T-helper 2 cell treated with Interferon-gamma antibody and Interleukin-4, amounts not matched to agents 100 ng/mL and 5 ng/mL, for 36 hours (primary cell): ENCODE data around the gene CDC25B. TPM values are rescaled to one million over a fixed set of nuclear protein-coding genes. Genes with fewer than 3 reads are reported as not detected.

Experiments used
- intact Hi-C: fragments of 100-400 bp; cut with micrococcal nuclease; formaldehyde crosslinking; loops from one replicate; pipeline ENCODE4 v1.15.1; 2023
- total RNA-seq: library from RNA; stranded (reverse); gene quantifications from 2 replicates; pipeline ENCODE4 v1.2.3, GENCODE V29; 2022

CDC25B gene
- total RNA-seq, 1 donor from 2014 or later, result 404 TPM

- intact Hi-C loops, result no loop called here
Measured at GRCh38 chr20:3801846-3802245, 5.7 kb downstream of the CDC25B start.

- intact Hi-C loops, result no loop called here
Measured at GRCh38 chr20:3802524-3803239, 6.6 kb downstream of the CDC25B start.

GRCh38 chr20:3803289-3803688 lies 7.2 kb downstream of the CDC25B start:
- intact Hi-C loops, result no loop called here

- intact Hi-C loops, result no loop called here
Measured at GRCh38 chr20:3803854-3804253, 7.7 kb downstream of the CDC25B start.

DNA sequence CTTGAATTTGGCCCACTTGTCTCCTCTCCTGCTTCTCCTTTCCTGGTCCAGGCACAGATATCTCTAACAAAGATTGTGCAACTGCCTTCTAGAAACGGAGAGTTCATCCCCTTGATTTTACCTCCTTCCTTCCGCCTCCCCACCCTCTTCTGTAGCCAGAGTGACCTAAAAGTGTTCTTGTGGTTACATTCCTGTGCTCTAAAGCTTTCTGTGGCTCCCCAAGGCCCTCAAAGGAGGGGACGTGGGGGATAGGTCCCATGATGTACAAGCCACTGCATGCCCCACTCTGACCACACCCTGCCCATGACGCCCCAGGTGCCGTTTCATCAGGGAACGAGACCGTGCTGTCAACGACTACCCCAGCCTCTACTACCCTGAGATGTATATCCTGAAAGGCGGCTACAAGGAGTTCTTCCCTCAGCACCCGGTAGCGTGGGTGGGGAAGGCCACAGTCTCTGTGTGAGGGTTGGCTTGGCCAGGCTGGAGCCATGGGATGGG lies 8.2 kb downstream of the CDC25B start:
- intact Hi-C loops, result no loop called here

GRCh38 chr20:3804781-3805180 lies 8.7 kb downstream of the CDC25B start:
- intact Hi-C loops, result no loop called here

DNA sequence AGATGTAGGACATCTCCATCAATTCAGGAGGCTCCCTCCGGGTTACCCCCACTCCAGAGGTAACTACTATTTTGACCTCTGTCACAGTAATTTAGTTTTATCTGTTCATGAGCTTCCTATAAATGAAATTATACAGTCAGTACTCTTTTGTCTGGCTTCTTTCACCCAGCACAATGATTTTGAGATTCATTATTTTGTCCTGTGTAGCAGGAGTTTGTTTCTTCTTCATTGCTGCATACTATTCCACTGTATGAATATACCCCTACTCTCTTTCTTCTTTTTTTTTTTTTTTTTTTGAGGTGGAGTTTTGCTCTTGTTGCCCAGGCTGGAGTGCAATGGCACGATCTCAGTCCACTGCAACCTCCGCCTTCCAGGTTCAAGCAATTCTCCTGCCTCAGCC lies 12.4 kb downstream of the CDC25B start:
- intact Hi-C loops, result no loop called here

DNA sequence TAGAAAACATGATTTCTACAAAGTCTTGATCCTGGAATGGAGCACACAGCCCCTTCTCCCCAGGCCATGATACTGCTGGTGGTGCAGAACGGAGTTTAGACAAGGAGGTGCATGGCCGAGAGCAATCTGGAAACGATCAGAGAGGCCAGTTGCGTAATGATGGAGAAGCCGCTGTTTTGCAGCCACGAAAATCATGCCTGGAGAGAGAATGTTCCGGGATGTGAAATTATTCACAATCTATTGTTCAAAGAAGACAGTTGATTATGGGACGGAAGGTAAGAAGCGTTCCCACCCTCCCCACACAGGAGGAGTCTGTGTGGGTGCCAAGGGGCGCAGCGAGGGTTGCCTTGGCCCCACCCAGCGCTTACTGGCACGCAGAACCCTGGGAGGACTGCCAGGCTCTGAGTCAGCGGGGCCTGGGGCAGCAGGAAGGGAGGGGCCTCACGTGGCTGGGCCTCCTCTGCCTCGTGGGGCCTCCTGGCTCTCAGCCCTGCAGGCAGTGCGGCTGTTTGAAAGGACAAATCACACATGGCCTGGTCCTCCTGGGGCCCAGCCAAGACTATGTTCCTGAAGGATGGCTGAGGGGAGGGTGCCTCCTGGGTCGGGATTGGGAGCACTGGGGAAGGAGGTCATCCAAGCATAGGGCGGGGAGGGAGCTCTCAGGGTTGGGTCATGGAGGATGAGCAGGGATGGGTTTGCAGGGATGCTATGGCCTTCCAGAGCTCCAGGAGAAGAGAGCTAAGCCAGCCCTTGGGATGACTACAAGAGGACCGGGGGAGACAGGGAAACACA lies 15.6 kb downstream of the CDC25B start:
- intact Hi-C loops, result loop anchor here (1.0 to 10.0 kb wide), 5 partner anchors 9 to 407 kb away; partner anchors contain the start of genes AP5S1 and DNAAF9

DNA sequence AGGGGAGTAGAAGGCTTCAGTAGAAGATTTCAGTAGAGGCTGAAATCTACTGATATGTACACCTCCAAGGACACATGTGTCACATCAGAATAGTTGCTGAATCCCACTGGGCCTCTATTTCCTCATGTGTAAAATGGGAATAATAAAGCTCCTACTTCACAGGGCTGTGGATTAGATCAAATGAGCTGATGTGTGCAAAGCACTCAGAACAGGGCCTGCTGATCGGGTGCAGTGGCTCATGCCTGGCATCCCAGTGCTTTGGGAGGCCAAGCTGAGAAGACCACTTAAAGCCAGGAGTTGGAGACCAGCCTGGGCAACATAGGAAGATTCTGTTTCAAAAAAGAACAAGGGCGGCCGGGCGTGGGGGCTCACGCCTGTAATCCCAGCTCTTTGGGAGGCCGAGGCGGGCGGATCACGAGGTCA lies 16.2 kb downstream of the CDC25B start:
- intact Hi-C loops, result loop anchor here (10.0 kb wide), 1 partner anchor 407 kb away; the partner anchor contains the start of gene DNAAF9

- intact Hi-C loops, result loop anchor here (10.0 kb wide), 1 partner anchor 408 kb away; the partner anchor contains the start of gene DNAAF9
Measured at GRCh38 chr20:3812975-3813847, 17.1 kb downstream of the CDC25B start.

DNA sequence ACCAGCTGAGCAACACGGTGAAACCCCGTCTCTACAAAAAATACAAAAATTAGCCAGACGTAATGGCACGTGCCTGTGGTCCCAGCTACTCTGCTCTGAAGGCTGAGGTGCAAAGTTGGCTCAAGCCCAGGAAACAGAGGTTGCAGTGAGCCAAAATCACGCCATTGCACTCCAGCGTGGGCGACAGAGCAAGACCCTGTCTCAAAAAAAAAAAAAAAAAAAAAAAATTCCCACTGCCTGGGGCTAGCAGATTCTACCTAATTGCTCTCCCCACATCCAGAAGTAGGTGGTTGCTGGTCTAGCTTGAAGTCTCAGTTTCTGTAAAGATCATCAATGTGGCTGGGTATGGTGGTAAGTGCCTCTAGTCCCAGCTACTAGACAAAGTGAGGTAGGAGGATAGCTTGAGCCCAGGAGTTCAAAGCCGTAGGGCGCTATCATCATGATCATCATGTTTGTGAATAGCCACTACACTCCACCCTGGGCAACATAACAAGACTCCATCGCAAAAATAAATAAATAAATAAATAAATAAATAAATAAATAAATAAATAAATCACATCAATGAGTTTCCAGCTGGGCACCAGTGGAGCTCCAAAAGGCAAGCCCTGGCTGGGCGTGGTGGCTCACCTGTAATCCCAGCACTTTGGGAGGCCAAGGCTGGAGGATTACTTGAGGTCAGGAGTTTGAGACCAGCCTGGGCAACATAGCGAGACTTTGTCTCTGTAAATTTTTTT lies 17.9 kb downstream of the CDC25B start:
- intact Hi-C loops, result loop anchor here (10.0 kb wide), 1 partner anchor 409 kb away; the partner anchor contains the start of gene DNAAF9

GRCh38 chr20:3814928-3815495 lies 18.9 kb downstream of the CDC25B start:
- intact Hi-C loops, result loop anchor here (10.0 kb wide), 1 partner anchor 410 kb away; the partner anchor contains the start of gene DNAAF9

DNA sequence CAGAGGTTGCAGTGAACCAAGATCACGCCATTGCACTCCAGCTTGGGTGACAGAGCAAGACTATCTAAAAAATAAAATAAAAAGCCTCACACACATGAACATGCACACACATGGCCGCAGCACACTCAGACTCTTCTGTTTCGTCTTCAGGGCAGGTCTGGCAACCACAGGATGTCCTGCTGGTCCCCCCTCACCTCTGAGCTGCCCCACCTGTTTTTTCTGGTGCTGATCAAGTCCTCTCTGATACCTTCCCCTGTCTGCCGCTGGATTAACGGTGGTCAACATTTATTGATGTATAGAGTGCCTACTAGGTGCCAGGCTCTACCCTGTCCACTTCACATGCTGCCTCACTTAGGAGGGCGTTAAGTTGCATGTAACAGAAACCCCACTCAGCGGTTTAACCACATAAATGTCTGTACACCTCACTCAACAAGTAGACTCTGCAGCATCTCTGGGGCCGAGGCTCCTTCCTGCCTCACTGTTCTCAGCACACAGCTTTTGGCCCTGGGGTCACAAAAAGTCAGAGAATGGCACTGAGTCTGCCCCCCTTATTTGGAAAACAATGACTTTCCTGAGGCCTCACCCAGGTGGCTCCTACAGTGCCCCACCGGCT lies 19.7 kb downstream of the CDC25B start:
- intact Hi-C loops, result loop anchor here (10.0 kb wide), 1 partner anchor 411 kb away; the partner anchor contains the start of gene DNAAF9

GRCh38 chr20:3818155-3819151 lies 22.3 kb downstream of the CDC25B start:
- intact Hi-C loops, result loop anchor here (10.0 kb wide), 1 partner anchor 414 kb away; the partner anchor contains the start of gene DNAAF9

DNA sequence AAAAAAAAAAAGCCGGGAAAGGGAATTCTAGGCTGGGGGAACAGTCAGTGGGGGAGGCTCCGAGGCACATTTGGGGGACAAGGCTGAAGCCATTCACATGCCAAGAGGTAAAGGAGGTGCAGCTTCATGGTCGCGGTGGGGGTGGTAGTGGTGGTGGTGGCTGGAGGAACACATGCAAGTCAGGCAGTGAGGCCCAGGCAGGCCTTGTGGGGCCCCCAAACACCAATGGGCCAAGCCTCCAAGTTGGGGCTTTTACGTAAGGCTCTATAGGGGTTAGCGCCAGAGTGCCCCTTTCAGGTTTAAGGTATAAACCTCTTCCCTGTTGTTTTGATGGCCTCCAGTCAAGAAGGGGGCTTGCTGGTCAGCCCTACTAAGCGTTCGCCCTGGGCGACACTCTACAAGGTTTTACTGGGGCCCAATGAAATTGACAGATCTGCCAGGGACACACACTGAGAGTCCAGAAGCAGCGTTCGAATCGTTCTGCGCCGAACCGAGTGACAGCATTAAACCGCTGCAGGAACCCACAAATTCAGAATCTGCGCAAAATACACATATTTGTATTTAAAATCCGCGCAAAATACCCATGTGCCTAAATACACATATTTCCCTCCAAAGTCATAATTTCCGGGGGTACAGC lies 23.4 kb downstream of the CDC25B start:
- intact Hi-C loops, result loop anchor here (1.0 to 10.0 kb wide), 10 partner anchors 8 to 415 kb away; partner anchors contain the start of genes ADISSP, CDC25B, CENPB and DNAAF9

GRCh38 chr20:3820048-3820900 lies 24.2 kb downstream of the CDC25B start, which contains the start of gene AP5S1:
Gene AP5S1 (plus strand): TSS chr20:3820547. CDS start chr20:3822118, 1,571 bp downstream.
- intact Hi-C loops, result loop anchor here (1.0 to 2.0 kb wide), 9 partner anchors 9 to 195 kb away; partner anchors contain the start of genes ADISSP, CDC25B, CENPB and MAVS
